ENCODE measurements around the gene TCF3. TPM values are rescaled to one million over a fixed set of nuclear protein-coding genes. Genes with fewer than 3 reads are reported as not detected.

The TCF3 gene
- total RNA-seq, 1 experiment from 2014 or later = 304 TPM

DNA sequence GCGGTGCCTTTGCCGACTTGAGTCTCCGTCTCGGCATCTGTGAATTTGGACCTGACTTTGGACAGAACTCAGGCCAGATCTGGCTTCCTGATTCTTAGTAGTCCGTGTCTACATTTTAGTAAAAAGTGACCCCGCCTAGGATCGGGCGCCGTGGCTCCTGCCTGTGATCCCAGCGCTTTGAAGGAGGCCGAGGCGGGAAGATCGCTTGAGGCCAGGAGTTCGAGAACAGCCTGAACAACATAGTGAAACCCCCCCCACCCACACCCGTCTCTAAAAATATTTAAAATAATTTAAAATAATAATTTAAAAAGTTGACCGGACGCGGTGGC is 849 bp upstream of the TCF3 start:
- peaks cover 13 to 27% (median 19%) of the 10 kb centered on the region in 3 experiments for H3K36me3 Mint-ChIP-seq (ENCODE audit: insufficient read depth in 1 of 3, low read depth in 3 of 3)
- Histone ChIP-seq H3K9me3 (ENCODE audit: control insufficient read depth, low read depth, low read length) (no peaks in the 10 kb centered on the region), H3K23me2 (ENCODE audit: insufficient read length, low read depth, low read length, poor library complexity, severe bottlenecking) (peaks cover 9% of the 10 kb centered on the region), H4K8ac (replicated peaks; ENCODE audit: insufficient read length, low read depth, low read length) (no peak overlapping the region), H3K4me2 (ENCODE audit: insufficient read depth, insufficient read length, low read length) (peak overlapping the region; percentile 66), H2BK5ac (ENCODE audit: insufficient read length, low read length) (no peak overlapping the region), H3K4ac (ENCODE audit: low read depth, low read length) (no peak overlapping the region; the same call in 1 of the 2 replicates), H3K79me2 (ENCODE audit: insufficient read depth, low read length) (peaks cover 9% of the 10 kb centered on the region; the same call in 1 of the 2 replicates), H2BK15ac (ENCODE audit: low read depth, low read length) (no peak overlapping the region), H3K14ac (ENCODE audit: insufficient read depth, low read length) (peak overlapping the region; percentile 93; the same call in 1 of the 2 replicates), H3T11ph (ENCODE audit: low read length) (no peak overlapping the region), H2AK5ac (ENCODE audit: insufficient read length, low read length) (no peak overlapping the region), H3K27ac (ENCODE audit: insufficient read length, low read depth, low read length) (no peak overlapping the region), H3K27me3 (ENCODE audit: insufficient read depth, low read length) (no peaks in the 10 kb centered on the region), H3K23ac (ENCODE audit: insufficient read length, low read depth, low read length) (no peak overlapping the region), H3K18ac (ENCODE audit: insufficient read length, low read depth, low read length) (peak overlapping the region; percentile 75), H3K79me1 (ENCODE audit: insufficient read depth, low read depth, low read length, poor library complexity, severe bottlenecking) (peaks cover 7% of the 10 kb centered on the region), H4K20me1 (ENCODE audit: control insufficient read depth, insufficient read depth, insufficient read length) (no peaks in the 10 kb centered on the region), H2BK12ac (ENCODE audit: insufficient read length, low read depth, low read length) (no peak overlapping the region), H3K9ac (ENCODE audit: extremely low read depth, insufficient read length, low read length) (peak overlapping the region; percentile 42), H2AFZ (ENCODE audit: low read length) (no peak overlapping the region), H2BK20ac (ENCODE audit: low read depth, low read length, poor library complexity, severe bottlenecking) (no peak overlapping the region), H3K4me1 (ENCODE audit: insufficient read depth, low read length) (no peaks in the 10 kb centered on the region), H4K5ac (ENCODE audit: insufficient read length, low read depth, low read length) (no peak overlapping the region), H2BK120ac (ENCODE audit: low read depth, low read length, poor library complexity, severe bottlenecking) (no peak overlapping the region), H4K91ac (ENCODE audit: insufficient read length, low read depth, low read length) (no peak overlapping the region), H3K56ac (ENCODE audit: insufficient read length, low read depth, low read length) (no peak overlapping the region)
- no peak for DNase-seq
- H3K4me3 Mint-ChIP-seq = peak overlapping the region; percentile 74 to 83
- peaks cover 12% of the 10 kb centered on the region for H3K27me3 Mint-ChIP-seq (ENCODE audit: low read depth)
- H3K4me1 Mint-ChIP-seq = peaks cover 13 to 28% of the 10 kb centered on the region in 2 experiments
- H3K9me3 Mint-ChIP-seq = peaks cover 0 to 2% of the 10 kb centered on the region in 2 experiments; a peak in 2 of 5 replicates
- TF ChIP-seq, protein P1, sequence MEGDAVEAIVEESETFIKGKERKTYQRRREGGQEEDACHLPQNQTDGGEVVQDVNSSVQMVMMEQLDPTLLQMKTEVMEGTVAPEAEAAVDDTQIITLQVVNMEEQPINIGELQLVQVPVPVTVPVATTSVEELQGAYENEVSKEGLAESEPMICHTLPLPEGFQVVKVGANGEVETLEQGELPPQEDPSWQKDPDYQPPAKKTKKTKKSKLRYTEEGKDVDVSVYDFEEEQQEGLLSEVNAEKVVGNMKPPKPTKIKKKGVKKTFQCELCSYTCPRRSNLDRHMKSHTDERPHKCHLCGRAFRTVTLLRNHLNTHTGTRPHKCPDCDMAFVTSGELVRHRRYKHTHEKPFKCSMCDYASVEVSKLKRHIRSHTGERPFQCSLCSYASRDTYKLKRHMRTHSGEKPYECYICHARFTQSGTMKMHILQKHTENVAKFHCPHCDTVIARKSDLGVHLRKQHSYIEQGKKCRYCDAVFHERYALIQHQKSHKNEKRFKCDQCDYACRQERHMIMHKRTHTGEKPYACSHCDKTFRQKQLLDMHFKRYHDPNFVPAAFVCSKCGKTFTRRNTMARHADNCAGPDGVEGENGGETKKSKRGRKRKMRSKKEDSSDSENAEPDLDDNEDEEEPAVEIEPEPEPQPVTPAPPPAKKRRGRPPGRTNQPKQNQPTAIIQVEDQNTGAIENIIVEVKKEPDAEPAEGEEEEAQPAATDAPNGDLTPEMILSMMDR (conservative IDR thresholded peaks at IDR 0.05) = no peak
- peak overlapping the region in 2 of 3 experiments; percentile 90 to 92; a peak in 4 of 7 replicates for H3K27ac Mint-ChIP-seq
- whole genome bisulfite sequencing (ENCODE audit: extremely low coverage, insufficient read length, low lambda C conversion rate) = no CpG with 5 or more reads among the region's 18 CpGs

Measured in H9 (cell line).